Measurements from ENCODE around the gene PGGT1B. TPM values are rescaled to one million over a fixed set of nuclear protein-coding genes. Genes with fewer than 3 reads are reported as not detected.

Gene PGGT1B
- total and polyA plus RNA-seq, 12 donors, result 2.0 to 31.7 (median 28.0) TPM

- DNase-seq, result no peak
- no peak overlapping the region for H3K27ac ChIP-seq
These were observed 91.7 kb downstream of the PGGT1B start for GRCh38 chr5:115170929-115171510.

GRCh38 chr5:115170134-115170928 is 92.3 kb downstream of the PGGT1B start:
- 0 to 1% methylated on average over 58 to 69 of the region's 69 CpGs for WGBS, 2 donors
- ATAC-seq (peak; percentile 52 to 83 (median 65)), DNase-seq (no peak)
- intact Hi-C loops (cut with DNase I), result no loop called here
- Histone ChIP-seq H3K36me3 (no peaks in the 10 kb centered on the region), H3K27me3 (peaks cover 0 to 89% (median 68%) of the 10 kb centered on the region in 7 donors), H3K27ac (peak overlapping the region in 1 of 10 donors; percentile 2), H3K4me3 (peak overlapping the region; percentile 64 to 90 (median 78)), H3K9me3 (peaks cover 0 to 3% (median 0%) of the 10 kb centered on the region in 11 donors), H3K4me1 (peaks cover 7 to 25% (median 22%) of the 10 kb centered on the region in 9 donors)
- TF ChIP-seq CTCF (IDR thresholded peaks at IDR 0.05), result no peak

More at GRCh38 chr5:115170929-115171510, 91.7 kb downstream of the PGGT1B start:
- H3K9me3 ChIP-seq, result peaks cover 0 to 3% (median 0%) of the 10 kb centered on the region in 11 donors
- peaks cover 7 to 25% (median 22%) of the 10 kb centered on the region in 9 donors for H3K4me1 ChIP-seq
- peak overlapping the region in 9 of 10 donors; percentile 64 to 90 (median 80) for H3K4me3 ChIP-seq
- peaks cover 0 to 93% (median 61%) of the 10 kb centered on the region in 7 donors for H3K27me3 ChIP-seq
- H3K36me3 ChIP-seq, result no peaks in the 10 kb centered on the region
- TF ChIP-seq CTCF (IDR thresholded peaks at IDR 0.05), result no peak
- 22 to 23% methylated on average over 16 of the region's 16 CpGs for WGBS, 2 donors
- intact Hi-C loops (cut with DNase I), result no loop called here
- ATAC-seq, result no peak

- peak within 1 kb of the TSS; percentile 64 to 90 (median 78) for H3K4me3 ChIP-seq
- WGBS, 2 donors, result 0 to 1% methylated on average over 40 to 68 of the region's 68 CpGs
- H3K4me1 ChIP-seq, result peaks cover 7 to 25% (median 22%) of the 10 kb centered on the region in 9 donors
- intact Hi-C loops (cut with DNase I), result no loop called here
- peaks cover 0 to 92% (median 74%) of the 10 kb centered on the region in 7 donors for H3K27me3 ChIP-seq
- TF ChIP-seq CTCF (IDR thresholded peaks at IDR 0.05), result peak in 4 of 9 donors; percentile 26 to 50 (median 42)
- peak within 1 kb of the TSS in 1 of 10 donors; percentile 39 for H3K27ac ChIP-seq
- H3K9me3 ChIP-seq, result peaks cover 0 to 3% (median 0%) of the 10 kb centered on the region in 11 donors
- DNase-seq (peak; percentile 84 to 93), ATAC-seq (peak; percentile 98 to 100 (median 99))
- H3K36me3 ChIP-seq, result no peaks in the 10 kb centered on the region
These were observed 93.1 kb downstream of the PGGT1B start, which contains the start of gene TRIM36 for GRCh38 chr5:115169487-115170133. Gene TRIM36, minus strand, starts transcription at chr5:115169908. Its CDS starts 274 bp downstream, at chr5:115169634.

Data from heart right ventricle (tissue), 16 donors.